Measurements from ENCODE around the gene CDK8.

Gene CDK8

DNA sequence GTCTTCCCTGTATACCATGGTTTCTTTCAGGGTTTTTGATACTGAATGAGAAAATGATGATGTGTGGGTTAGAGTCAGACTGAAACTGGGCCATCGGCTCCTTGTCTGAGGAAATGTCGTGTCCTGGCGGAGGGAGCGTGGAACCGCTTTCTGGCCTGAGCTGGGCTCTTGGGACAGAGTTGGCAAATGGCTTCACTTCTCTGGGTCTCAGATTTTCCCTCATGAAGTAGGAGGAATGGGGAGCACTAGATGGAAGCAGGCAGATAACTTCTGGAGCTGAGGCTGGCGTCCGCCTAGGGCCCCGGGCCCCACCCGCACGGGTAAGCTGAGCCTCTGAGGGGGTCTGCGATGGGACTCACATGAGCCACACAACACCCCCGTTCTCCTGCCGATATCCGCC is 170.3 kb downstream of the CDK8 start:
- H3K79me2 ChIP-seq (ENCODE audit: insufficient read depth, low read length) = no peaks in the 10 kb centered on the region
- no peaks in the 10 kb centered on the region for H3K27me3 ChIP-seq (ENCODE audit: insufficient read depth, low read length)
- no peaks in the 10 kb centered on the region for H4K20me1 ChIP-seq (ENCODE audit: insufficient read depth, low read length)
- no peak overlapping the region for H3K4me2 ChIP-seq (ENCODE audit: low read length)
- no peaks in the 10 kb centered on the region for H3F3A ChIP-seq (ENCODE audit: insufficient read depth, low read length)
- H3K4me3 ChIP-seq (ENCODE audit: low read depth, low read length, poor library complexity, severe bottlenecking) = no peak overlapping the region
- no peak overlapping the region for H3K27ac ChIP-seq (ENCODE audit: low read depth, low read length, poor library complexity, severe bottlenecking)
- no peaks in the 10 kb centered on the region for H3K36me3 ChIP-seq (ENCODE audit: insufficient read depth, low read length)
- TF ChIP-seq, protein P1, sequence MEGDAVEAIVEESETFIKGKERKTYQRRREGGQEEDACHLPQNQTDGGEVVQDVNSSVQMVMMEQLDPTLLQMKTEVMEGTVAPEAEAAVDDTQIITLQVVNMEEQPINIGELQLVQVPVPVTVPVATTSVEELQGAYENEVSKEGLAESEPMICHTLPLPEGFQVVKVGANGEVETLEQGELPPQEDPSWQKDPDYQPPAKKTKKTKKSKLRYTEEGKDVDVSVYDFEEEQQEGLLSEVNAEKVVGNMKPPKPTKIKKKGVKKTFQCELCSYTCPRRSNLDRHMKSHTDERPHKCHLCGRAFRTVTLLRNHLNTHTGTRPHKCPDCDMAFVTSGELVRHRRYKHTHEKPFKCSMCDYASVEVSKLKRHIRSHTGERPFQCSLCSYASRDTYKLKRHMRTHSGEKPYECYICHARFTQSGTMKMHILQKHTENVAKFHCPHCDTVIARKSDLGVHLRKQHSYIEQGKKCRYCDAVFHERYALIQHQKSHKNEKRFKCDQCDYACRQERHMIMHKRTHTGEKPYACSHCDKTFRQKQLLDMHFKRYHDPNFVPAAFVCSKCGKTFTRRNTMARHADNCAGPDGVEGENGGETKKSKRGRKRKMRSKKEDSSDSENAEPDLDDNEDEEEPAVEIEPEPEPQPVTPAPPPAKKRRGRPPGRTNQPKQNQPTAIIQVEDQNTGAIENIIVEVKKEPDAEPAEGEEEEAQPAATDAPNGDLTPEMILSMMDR (IDR thresholded peaks at IDR 0.05; ENCODE audit: low read length) = no peak
- no peak for TF ChIP-seq EZH2 (IDR thresholded peaks at IDR 0.05; ENCODE audit: borderline replicate concordance, low read length)
- H3K9ac ChIP-seq (ENCODE audit: low read length) = no peak overlapping the region
- no peaks in the 10 kb centered on the region for H3K4me1 ChIP-seq (ENCODE audit: insufficient read depth, low read length, severe bottlenecking)
- no peak overlapping the region for H2AFZ ChIP-seq (ENCODE audit: low read length)
- no peaks in the 10 kb centered on the region for H3K9me2 ChIP-seq (ENCODE audit: low read depth, low read length)
- no peaks in the 10 kb centered on the region for H3K9me3 ChIP-seq (ENCODE audit: low read length)

DNA sequence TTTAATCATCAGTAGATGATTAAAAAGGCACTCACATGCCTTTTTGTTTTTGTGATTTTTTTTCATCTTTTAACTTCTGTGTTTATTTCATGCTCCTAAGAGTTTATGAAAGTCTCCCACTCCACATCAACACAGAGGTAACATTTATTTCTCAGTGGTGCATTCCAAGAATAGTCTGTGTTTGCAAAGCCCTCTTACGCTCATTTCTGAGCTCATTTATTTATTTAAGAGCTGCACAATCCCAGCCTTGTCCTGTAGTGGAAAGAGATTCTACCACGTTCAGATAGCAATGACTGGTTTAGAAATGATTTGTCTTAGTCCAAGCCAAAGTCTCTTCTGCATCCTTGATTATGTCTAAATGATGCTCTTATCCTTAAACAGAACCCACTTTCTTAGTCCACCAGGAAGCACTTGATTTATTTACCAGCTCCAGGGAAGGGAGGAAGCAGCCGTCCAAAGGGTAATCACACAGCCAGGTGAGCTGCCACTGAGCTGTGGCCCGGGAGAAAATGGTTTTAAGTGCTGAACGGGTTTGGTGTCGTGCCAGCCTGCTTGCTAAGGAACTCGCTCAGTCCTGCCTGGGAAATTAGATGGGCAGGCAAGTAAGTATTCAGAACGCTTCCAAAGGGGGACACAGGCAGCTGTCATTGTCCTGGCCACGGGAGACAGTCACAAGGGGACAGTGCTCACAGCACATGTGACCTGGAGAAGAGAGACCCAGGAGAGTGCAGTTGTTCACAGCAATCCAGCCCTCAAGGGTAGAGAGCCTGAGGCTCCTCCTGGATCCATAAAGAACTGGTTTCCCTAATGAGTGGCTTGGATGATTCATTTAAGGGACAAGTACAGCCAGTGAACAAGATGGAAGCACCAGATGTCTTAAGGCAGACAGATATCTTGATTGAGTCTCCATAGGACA is 171.8 kb downstream of the CDK8 start:
- Histone ChIP-seq H4K20me1 (ENCODE audit: insufficient read depth, low read length) (no peaks in the 10 kb centered on the region), H2AFZ (ENCODE audit: low read length) (no peak overlapping the region), H3F3A (ENCODE audit: insufficient read depth, low read length) (no peaks in the 10 kb centered on the region), H3K27ac (ENCODE audit: low read depth, low read length, poor library complexity, severe bottlenecking) (no peak overlapping the region), H3K79me2 (ENCODE audit: insufficient read depth, low read length) (no peaks in the 10 kb centered on the region), H3K9me2 (ENCODE audit: low read depth, low read length) (no peaks in the 10 kb centered on the region), H3K4me3 (ENCODE audit: low read depth, low read length, poor library complexity, severe bottlenecking) (no peak overlapping the region), H3K4me1 (ENCODE audit: insufficient read depth, low read length, severe bottlenecking) (no peaks in the 10 kb centered on the region), H3K9ac (ENCODE audit: low read length) (no peak overlapping the region), H3K4me2 (ENCODE audit: low read length) (no peak overlapping the region), H3K36me3 (ENCODE audit: insufficient read depth, low read length) (no peaks in the 10 kb centered on the region), H3K9me3 (ENCODE audit: low read length) (no peaks in the 10 kb centered on the region), H3K27me3 (ENCODE audit: insufficient read depth, low read length) (no peaks in the 10 kb centered on the region)
- no peak for TF ChIP-seq EZH2 (IDR thresholded peaks at IDR 0.05; ENCODE audit: borderline replicate concordance, low read length)
- TF ChIP-seq, protein P1 (IDR thresholded peaks at IDR 0.05; ENCODE audit: low read length) = no peak

- H3K27me3 ChIP-seq (ENCODE audit: insufficient read depth, low read length) = no peaks in the 10 kb centered on the region
- no peak overlapping the region for H2AFZ ChIP-seq (ENCODE audit: low read length)
- no peaks in the 10 kb centered on the region for H3F3A ChIP-seq (ENCODE audit: insufficient read depth, low read length)
- no peaks in the 10 kb centered on the region for H4K20me1 ChIP-seq (ENCODE audit: insufficient read depth, low read length)
- no peaks in the 10 kb centered on the region for H3K4me1 ChIP-seq (ENCODE audit: insufficient read depth, low read length, severe bottlenecking)
- no peak overlapping the region for H3K27ac ChIP-seq (ENCODE audit: low read depth, low read length, poor library complexity, severe bottlenecking)
- no peaks in the 10 kb centered on the region for H3K36me3 ChIP-seq (ENCODE audit: insufficient read depth, low read length)
- H3K79me2 ChIP-seq (ENCODE audit: insufficient read depth, low read length) = no peaks in the 10 kb centered on the region
- H3K9me3 ChIP-seq (ENCODE audit: low read length) = peaks cover 14% of the 10 kb centered on the region; the same call in 1 of the 2 replicates
- H3K9ac ChIP-seq (ENCODE audit: low read length) = no peak overlapping the region
- H3K9me2 ChIP-seq (ENCODE audit: low read depth, low read length) = no peaks in the 10 kb centered on the region
- H3K4me3 ChIP-seq (ENCODE audit: low read depth, low read length, poor library complexity, severe bottlenecking) = no peak overlapping the region
- TF ChIP-seq, protein P1 (IDR thresholded peaks at IDR 0.05; ENCODE audit: low read length) = no peak
- TF ChIP-seq EZH2 (IDR thresholded peaks at IDR 0.05; ENCODE audit: borderline replicate concordance, low read length) = no peak
- H3K4me2 ChIP-seq (ENCODE audit: low read length) = no peak overlapping the region
Measured at GRCh38 chr13:26433776-26434175, 179.8 kb downstream of the CDK8 start.
